SW480 (cell line): Measurements from ENCODE around the gene DEFB114.
"Not testable (repeated sequence)": the region's sequence is repeated elsewhere in the genome, so short reads cannot be mapped to it uniquely, and the experiment has no call there.

ENCODE experiments used
- DNase-seq: peaks from one replicate; pipeline ENCODE4 v3.0.0-alpha.2; 2016; ENCODE audit warnings: low spot score

Gene DEFB114, protein sequence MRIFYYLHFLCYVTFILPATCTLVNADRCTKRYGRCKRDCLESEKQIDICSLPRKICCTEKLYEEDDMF

DNA sequence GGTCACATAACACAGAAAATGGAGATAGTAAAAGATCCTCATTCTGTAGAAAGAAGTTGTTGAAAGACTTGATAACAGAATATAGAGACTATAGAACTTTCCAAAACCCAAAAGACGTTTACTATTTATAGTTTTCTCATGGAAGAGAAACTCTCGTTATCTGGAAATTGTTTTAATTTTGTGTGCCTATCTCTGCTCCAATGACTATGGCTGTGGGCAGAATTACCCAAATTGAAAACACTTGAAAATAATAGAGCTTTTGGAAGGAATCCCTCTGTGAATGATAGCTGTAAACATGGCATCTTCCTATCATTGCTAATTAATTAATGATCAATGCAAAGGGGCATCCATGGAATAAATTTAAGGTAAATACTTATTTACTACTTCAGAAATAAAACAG, at the start of gene DEFB114:
Gene DEFB114, minus strand, starts transcription at position 101 of the 400 bp plus-strand sequence. Its CDS starts 59 bp downstream, at position 42.
- DNase-seq = no peak

DNA sequence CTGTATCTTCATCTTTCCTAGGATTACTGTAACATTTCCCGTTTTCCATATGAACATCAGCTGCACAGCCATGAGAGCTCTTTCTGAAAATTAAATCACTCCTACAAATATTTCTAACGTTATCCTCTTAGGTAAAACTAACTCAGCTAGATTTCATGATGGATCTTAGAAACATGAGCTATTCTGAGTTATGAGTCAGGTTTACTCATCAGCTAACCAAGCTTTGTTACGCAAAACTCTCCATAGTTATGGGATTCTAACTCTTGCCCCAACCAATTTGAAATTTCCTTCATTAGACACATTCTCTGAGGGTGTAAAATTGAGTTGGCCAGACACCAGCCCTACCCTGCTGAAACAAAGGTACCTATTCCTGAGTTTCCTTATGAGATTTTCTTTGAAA, 43.9 kb upstream of the DEFB114 start:
- DNase-seq = no peak

DNA sequence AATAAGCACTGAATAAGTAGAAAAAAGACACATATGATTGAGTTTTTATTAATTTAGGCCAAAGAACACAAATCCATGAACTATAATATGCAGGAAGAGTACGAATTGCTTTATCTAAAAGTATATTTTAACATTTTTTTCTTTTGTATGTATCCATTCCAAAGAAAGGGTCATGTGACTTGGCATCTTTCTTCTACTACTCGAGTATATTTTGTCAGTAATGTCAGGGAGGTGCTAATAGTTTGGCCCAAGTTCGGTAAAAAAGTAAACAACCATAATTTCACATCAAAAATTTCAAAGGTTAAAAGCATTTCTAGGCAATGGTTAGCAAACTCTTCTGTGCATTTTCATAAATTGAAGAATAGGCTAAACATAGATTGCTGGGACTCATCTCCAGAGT, 39.2 kb upstream of the DEFB114 start:
- no peak for DNase-seq

DNA sequence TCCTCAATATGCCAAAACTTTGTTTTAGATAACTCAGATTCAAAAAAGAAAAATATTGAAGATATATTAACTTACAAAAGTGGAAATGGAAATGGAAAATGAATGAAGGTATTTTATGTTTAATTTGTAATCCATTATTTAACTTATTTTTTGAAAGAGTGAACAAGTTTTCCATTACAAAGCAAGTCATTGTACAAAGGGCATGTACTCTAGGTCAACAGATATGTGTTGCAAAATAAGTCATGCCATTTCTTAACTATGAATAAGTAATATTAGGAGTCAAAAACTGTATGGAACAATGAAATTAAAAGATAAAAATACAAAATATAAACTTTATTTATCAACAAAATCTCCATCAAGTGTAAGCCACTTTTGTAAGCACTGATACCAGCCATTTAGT, 31.3 kb upstream of the DEFB114 start:
- DNase-seq = no peak

DNA sequence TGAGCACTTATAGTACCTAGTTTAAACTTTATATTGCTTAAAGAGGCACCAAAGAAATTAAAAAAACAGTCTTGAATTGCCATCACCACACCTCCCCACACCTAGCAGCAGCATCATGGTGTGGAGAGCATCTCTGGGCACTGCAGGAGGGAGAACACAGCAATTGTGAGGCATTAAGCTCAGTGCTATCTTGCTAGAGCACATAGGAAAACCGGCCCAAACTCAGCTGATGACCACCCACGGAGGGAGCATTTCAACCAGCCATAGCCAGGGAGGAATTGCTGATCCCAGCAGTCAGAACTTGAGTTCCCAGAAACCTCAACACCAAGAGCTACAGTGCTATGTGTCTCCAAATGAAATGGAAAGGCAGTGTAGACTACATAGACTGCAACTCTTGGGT, 24.9 kb upstream of the DEFB114 start:
- DNase-seq = no peak

DNA sequence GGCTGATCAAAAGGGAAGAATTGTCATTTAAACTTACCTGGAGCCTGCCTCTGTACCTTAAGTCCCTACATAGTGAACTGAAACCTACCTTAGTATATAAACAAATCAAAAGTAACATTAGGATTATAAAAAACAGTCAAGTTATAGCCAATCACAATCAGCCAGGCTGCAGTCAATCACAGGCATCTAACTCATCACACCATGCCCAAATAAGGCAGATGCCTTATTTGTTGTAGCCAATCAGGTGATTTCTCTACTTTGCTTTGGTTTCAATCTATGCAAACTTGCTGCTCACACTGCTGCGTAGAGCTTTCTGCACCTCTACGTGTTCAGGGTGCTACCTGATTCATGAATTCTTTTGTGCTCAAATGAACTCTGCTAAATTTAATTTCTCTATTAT, 23.8 kb upstream of the DEFB114 start:
- no peak for DNase-seq

DNA sequence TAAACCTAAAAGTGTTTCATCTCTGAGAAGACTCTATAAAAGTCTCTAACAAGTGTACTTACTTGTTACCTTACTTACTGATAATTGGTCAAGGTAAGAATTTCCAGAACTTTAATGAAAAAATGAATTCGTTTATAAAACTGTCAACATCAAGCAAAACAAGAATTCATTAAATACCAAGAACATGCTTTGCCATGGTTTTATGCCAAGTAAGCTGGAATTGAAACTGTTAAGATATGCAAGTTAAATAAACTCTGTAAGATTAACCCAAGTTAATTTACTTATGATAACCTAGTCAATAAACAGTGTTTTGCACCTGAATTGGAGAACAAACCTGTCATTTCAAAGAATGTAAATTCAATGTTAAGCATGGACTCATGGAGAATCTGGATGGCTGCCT, 22.6 kb upstream of the DEFB114 start:
- no peak for DNase-seq

DNA sequence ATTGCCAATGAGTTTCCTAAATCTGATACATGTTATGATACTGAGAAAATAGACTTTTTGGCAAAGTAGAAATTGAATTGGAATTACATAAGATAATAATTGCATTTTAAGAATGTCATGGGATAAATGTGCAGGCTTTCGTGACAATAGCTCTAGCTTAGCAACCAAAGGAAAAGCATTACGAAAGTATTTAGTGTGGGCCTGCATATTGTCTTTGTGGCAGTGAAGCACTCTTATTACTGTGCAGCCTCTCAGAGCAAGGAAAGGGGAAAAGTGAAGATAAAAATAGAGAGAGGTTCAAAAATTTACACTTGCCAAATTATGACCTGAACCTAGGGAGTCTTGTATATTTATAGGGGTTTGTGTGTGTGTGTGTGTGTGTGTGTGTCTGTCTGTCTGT, 18.1 kb upstream of the DEFB114 start:
- no peak for DNase-seq

DNA sequence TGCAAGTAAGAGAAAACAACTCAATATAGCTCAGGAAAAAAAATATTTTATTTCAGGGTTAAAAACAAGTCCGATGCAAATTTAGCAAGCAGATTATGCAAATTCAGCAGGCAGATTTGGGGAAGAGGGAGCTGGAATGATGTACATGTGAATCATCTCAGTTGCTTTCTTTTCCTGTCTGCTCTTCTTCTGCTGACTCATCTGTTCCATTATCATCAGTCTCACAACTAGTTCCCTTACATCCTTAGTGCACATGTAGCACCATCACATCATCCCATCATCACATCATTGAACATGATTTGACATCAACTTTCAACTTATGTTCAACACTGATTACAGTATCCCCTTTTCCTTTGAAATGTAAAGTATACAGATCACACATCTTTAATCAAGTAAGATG, 16.9 kb upstream of the DEFB114 start:
- peak; percentile 1 for DNase-seq

DNA sequence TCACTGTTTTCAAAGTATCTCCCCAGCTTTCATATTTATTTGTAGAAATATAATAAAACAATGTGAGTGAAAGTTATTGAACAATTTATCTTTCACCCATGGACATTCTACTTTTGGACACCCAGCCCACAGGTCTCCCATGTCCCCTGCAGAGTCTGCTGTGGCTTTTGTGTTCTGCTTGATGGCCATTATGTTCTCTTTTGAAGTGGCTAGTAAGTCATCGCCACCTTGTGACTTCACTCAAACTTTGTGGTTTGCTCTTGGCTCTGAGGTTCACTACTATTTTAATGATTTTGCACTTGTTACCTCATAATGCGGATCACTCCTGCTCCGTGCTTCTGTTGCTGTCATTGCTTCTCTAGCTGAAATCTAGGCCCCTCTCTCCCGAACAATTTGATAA, 15.6 kb upstream of the DEFB114 start:
- DNase-seq = peak; percentile 82

DNA sequence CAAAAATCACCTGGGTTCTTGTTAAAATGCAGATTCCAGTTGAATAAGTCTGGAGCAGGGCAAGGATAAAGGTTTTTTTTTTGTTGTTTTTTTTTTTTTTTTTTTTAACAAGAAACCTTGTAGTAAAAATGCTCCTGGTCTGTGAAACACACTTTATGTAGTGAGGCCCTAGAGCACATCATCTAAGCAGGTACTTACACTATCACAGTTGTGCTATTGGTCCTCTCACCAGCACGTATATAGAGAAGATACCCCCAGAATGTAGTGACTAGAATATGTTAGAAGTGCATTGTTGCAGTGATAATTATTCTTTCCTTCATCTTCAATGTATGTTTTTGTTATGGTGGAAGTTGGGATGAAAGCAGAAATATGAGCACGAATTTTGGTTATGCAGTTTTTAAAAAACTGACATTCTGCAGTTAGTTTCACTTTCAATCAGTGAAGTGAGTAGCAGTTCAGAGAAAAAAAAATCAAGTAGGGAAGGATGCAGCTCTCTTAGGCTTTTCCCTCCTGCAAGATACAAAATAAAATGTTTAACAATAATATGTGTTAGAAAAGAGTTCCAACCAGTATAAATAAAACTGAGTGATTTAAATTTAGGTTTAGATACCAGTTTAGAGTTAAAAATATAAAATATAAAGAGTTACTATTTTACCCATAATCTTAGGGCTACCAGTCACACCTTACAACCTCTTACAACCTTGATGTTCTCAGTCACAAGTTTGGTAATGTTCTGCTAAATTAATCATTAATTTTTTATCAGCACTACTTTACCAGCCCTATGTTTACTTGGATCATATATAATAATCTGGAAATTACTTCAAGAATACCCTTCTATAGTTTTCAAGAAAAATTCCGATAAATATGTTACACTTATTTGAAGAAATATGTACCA, 14.6 kb upstream of the DEFB114 start:
- no peak for DNase-seq

DNA sequence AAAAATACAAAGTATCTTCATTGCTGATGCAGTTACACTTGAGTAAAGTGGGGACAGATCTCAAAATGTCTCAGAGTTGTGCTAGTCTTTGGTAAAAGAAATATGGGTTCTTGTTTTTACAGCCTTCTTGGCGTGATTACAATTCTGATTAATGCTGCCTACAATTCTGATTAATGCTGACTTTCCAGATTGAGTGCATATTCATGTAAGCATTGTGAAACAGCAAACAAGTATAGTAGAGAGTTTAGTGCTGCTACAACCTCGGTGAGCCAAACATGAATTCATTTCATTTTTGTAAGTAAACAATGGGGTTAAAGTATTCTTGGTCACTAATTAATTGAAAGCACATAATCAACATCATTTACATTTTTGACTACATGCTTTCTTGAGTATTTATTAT, 5.6 kb upstream of the DEFB114 start, which contains the start of gene DEFB113:
Gene DEFB113, minus strand, starts transcription at position 21 of the 400 bp plus-strand sequence. Its CDS starts 0 bp downstream, at position 21.
- DNase-seq = no peak

DNA sequence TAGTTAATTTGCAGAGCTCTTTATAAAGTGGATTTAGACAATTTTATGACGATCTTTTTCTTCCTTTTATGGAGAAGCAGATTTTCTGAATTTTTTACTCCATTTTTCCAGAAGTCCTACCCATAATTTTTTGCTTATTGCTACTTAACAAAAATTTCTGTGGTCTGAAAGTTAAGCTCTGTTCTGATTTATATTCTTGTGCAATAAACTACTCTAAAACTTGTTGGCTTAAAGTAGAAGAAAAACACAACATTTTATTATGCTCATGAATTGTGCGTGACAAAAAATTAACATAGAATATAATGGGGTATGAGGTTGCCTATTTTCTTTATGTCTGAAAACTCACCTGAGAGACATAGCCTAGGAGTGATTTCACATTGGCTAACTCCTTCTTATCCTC, 2.9 kb upstream of the DEFB114 start:
- DNase-seq = no peak

DNA sequence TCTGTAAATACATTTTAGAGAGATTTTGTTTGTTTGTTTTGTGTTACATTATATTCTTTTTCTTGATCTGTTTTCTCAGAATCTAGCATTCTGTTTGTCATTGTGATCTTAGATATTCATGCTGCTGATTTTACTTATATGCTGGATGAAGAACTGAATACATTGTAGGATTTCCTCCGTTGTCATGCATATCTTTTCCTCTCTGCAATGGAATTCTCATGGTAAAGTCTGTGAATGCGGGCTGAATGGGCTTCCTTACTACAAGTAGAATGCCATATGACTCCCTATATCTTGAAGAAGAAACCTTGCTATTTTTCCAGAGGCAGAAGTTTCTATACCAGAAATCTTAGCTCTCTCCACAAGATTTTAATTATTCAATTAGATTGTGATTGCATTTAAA, 2.4 kb upstream of the DEFB114 start:
- no peak for DNase-seq

DNA sequence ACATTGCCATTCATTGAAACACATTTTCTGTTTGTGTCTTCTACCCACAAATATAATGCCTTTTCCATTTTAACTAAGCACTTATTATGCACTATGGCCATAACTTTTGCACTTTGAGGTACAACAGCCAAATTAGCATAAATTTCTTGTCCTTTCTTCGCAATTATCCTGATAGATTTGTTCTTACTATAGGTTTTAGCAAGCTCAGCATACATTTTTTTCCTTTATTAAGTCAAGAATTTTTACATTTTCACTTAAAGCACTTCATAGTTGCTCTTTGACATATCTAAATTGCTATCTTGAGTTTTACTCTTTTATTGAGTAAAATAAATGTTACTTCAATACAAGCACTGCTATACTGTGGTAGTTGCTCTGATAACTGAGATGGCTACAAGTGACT, 5.8 kb downstream of the DEFB114 start:
- no peak for DNase-seq

DNA sequence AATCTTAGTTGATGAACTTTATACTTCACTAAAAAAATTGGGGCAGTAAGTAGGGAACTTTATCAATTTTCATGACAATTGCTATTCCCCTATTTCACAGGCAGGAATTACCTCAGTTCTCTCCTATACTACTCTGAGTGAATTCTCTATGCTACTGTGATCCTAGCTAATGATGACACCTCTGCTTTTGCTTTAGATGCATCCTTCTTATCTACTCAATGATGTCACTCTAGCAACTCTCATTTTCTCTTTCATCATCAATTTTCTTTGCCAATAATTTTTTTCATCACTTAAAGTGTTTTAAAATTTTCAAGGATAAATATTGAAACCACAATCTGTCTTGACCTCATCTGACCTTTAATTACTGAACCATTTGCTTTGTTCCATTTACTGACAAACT, 8.1 kb downstream of the DEFB114 start:
- DNase-seq = no peak

DNA sequence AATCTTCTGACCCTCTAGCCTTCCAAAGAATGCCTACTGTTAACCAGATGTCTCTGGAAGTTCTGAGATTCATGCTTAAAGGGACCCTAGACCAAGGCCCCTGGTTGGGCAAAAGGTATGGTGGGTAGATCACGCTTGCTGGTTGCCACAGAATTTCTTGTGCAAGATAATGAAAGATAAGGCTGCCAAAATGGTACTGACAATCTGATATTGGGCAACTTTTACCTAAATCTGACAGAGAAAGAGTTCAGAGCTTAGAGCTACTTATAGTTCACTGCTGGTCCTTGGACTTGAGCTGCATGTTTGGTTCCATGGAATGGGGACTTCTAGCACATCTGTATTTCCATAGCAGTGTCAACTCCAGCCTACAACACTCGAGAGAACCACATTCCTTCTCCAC, 12.0 kb downstream of the DEFB114 start:
- no peak for DNase-seq

DNA sequence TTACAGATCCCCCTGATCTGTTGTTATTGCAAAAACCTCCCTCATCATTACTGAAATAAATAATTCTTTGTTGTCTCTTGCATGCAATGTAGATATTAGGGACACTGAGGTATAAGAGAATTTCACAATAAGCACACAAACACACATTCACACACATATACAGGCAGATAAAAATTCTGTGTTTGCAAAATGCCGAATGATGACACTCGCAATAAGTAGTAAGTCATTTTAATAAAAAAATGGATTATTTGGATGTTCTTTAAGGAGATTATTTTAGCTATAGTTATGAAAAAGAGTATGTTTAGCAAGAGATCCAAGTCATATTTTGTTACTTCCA, 13.6 kb downstream of the DEFB114 start:
- no peak for DNase-seq

DNA sequence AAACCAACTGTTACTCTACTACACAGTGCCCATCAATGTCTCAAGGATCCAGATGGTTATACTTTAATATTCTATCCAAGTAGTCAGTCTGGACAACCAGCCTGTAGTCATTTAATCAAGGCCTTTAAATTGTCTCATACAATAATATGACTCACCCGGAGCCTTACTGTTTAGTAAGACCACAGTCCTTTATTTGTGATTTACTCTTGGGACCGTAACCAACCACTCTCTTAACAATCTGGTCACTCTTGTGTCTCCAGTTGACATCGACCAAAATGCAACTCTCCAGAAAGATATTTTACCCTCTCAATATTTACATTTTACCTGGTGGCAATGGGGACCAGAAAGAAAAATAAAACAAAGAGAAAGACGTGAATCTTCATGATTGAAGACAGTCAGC, 14.9 kb downstream of the DEFB114 start:
- DNase-seq = no peak

DNA sequence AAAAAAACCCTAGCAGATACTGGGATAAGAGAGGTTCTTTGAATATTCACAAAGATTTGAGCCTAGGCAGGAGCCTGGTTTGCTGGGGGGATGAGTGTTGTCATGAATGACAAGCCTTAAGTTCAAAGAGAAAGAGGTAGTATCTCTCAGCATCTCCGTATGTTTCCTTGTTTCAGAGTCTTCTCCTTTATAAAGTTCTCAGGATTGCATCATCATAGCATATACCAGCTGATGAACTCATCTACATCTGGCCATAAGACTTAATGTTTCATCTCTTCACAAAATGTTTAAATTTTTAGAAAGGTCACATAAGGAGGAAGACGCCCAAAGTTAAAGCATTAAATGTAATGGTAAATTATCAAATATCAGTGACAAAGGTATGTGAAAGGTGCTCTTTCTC, 17.1 kb downstream of the DEFB114 start:
- DNase-seq = no peak

DNA sequence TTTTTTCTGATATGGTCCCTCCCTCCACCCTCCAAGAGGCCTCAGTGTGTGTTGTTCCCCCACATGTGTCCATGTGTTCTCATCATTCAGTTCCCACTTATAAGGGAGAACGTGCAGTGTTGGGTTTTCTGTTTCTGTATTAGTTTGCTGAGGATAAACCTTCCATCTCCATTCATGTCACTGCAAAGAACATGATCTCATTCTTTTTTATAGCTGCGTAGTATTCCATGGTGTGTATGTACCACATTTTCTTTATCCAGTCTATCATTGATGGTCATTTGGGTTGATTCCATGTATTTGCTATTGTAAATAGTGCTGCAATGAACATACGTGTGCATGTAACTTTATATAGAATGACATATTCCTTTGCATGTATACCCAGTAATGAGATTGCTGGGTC, 19.9 kb downstream of the DEFB114 start:
- DNase-seq = not testable (repeated sequence)

DNA sequence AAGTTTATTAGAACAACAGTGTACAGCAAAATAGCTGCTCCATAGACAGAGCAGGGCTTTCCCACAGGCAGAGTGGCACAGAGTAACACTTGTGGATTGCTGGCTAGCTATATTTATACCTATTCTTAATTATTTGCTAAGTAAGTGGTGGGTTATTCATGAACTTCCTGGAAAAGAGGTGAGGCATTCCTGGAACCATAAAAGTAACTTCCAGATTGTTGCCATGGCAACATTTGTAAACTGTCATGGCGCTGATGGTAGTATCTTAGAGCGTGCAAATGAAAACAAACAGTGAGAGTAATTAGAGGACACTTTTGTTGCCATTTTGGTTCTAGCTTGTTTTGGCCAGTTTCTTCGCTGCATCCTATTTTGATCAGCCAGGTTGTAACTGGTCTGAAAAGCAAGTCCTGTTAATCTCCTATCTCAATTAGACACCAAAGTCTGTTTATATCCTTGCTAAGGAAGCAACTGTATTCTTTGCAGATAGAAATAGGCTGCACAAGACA, 23.9 kb downstream of the DEFB114 start:
- DNase-seq = peak; percentile 1

DNA sequence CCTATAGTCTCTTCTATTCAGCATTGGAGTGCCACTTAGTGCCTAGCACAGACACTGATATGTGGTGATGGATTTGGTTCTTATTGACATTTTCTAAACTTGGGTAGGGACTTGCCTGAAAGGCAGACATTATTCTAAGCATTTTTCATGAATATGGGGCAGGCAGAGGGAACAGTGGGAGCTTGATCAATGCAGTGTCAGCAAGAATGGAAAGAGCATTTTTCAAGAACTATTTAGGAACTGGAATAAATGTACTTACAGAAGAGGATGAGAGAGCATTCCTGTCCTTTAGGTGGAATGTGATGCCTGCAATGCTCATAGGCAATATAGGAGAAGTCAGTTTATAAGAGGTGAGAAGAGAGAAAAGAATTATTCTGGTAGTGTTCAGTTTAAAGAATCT, 26.2 kb downstream of the DEFB114 start:
- no peak for DNase-seq

DNA sequence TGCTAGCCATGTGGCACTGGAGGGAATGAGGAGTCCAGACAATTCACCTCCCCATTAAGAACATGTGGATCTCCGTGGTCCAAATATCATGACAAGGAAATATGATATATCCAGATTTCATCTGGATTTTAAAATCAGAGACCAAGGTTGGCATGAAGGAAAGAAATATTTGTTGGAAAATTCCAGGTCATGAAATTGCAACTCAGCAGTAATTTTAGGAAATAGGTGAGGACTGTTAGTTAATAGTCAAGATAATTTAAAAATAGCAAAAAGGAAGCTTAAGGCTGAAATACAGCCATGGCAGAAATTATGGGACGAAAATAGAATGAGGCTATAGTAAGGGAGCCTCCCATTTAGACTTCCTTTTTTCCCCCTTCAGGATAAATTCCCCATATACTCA, 26.9 kb downstream of the DEFB114 start:
- DNase-seq = no peak
